ENCODE data around the gene SLC44A4.
"Not testable (repeated sequence)": the region's sequence is repeated elsewhere in the genome, so short reads cannot be mapped to it uniquely, and the experiment has no call there.

- not testable (repeated sequence) for TF ChIP-seq ZBTB7A (tag by site-specific recombination; IDR thresholded peaks at IDR 0.05; ENCODE audit: low read depth); ZNF274 (IDR thresholded peaks at IDR 0.05; ENCODE audit: low read length); ZNF274 (tag by site-specific recombination; IDR thresholded peaks at IDR 0.05; ENCODE audit: borderline replicate concordance); CTCF (tag by site-specific recombination; IDR thresholded peaks at IDR 0.05); ZNF704 (tag by site-specific recombination; IDR thresholded peaks at IDR 0.05); ZNF548 (tag by site-specific recombination; IDR thresholded peaks at IDR 0.05); ZNF16 (tag by site-specific recombination; IDR thresholded peaks at IDR 0.05; ENCODE audit: low read depth); ZNF112 (tag by site-specific recombination; IDR thresholded peaks at IDR 0.05)
- TF ChIP-seq ZNF121 (tag by site-specific recombination; IDR thresholded peaks at IDR 0.05): peak; percentile 78
These were observed 60.8 kb downstream of the SLC44A4 start for GRCh38 chr6:31817929-31818511.
